Mucosa of rectum (tissue), 2 donors: Measurements from ENCODE around the gene ACOX2.
A peak's percentile ranks its signal among the peaks of the same experiment; 100 is the strongest.

Source experiments
- H3K27ac ChIP-seq, 2 donors: one replicate each; pipeline ENCODE4 v1.7.0; 2013; ENCODE audit warnings: inconsistent platforms in 2 of 2, low read depth in 2 of 2, low read length in 2 of 2
- H3K27me3 ChIP-seq, 2 donors: one replicate each; pipeline ENCODE4 v1.7.0; 2013; ENCODE audit warnings: low read length in 2 of 2; ENCODE audit not compliant: control insufficient read depth in 2 of 2, insufficient read depth in 2 of 2
- H3K36me3 ChIP-seq, 2 donors: one replicate each; pipeline ENCODE4 v1.7.0; 2013; ENCODE audit warnings: low read length in 2 of 2; ENCODE audit not compliant: control insufficient read depth in 2 of 2, insufficient read depth in 2 of 2
- H3K4me1 ChIP-seq, 2 donors: one replicate each; pipeline ENCODE4 v1.7.0; 2013; ENCODE audit warnings: low read length in 2 of 2, mild to moderate bottlenecking in 1 of 2; ENCODE audit not compliant: control insufficient read depth in 2 of 2, insufficient read depth in 2 of 2
- H3K4me3 ChIP-seq, 2 donors: one replicate each; pipeline ENCODE4 v1.7.0; 2013; ENCODE audit warnings: low read length in 2 of 2
- H3K9ac ChIP-seq, 2 donors: one replicate each; pipeline ENCODE4 v1.7.0; 2013; ENCODE audit warnings: low read length in 2 of 2, low read depth in 1 of 2, mild to moderate bottlenecking in 1 of 2
- H3K9me3 ChIP-seq, 2 donors: one replicate each; pipeline ENCODE4 v1.7.0; 2013; ENCODE audit warnings: low read length in 2 of 2; ENCODE audit not compliant: control insufficient read depth in 2 of 2
- donor health status: healthy.
- donor health status: Normal muscosa, but diverticular disease.

Gene ACOX2

DNA sequence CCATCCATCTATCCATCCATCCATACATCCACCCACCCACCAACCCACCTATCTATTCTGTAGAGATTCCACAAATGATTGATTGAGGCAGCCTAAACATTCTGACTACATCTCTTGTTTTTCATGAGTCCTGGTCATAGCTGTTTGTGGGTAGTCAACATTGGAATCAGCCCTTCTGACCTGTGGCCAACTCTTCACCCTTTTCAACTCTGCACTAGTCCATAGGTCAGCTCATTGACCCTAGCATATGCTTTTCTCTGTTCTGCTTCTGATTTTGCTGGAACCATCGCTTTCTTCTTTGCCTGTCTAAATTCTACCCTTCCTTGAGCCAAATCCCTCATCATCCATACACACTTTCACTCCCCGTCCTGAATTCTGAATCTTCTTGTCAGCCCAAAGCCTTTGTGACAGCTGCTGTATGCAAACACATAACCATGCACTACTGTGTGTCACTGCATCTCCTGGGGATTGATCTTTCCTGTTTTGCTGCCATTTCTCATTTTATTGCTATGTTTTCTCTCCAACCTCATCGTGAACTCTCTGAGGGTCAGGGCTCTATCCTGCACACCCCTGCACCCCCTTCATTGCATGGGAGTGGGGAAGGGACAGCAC lies 61.9 kb downstream of the ACOX2 start:
- Histone ChIP-seq H3K27ac (no peak overlapping the region), H3K27me3 (no peaks in the 10 kb centered on the region), H3K4me3 (no peak overlapping the region), H3K36me3 (no peaks in the 10 kb centered on the region), H3K9me3 (no peaks in the 10 kb centered on the region), H3K9ac (no peak overlapping the region), H3K4me1 (peaks cover 20 to 24% of the 10 kb centered on the region in 2 donors)

DNA sequence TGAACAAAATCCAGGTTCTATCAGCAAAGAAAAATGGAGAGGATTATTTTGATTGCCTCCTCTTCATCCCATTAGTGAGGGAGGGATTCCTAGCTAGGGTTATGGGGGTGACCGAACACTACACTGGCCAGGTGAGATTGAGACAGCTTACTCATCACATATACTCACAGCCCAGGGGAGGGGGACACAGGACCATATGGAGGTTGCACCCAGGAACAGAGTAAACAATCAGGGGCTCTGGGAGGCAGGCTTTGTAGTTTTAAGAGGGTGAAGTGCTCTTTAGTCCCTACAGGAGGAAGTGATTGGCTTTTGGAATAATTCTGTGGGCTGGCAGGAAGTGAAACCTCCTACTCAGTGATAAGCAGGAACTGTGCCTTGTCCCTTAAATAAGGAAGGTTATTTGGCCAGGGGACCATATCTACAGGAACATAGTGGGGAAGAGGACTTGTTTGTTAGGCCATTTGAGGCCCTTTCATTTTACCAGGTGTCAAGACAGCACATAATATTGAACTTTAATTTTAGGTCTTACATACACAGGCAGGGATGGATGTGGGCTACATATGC lies 62.6 kb downstream of the ACOX2 start:
- Histone ChIP-seq H3K9me3 (no peaks in the 10 kb centered on the region), H3K4me1 (peaks cover 22 to 24% of the 10 kb centered on the region in 2 donors), H3K9ac (no peak overlapping the region), H3K27me3 (no peaks in the 10 kb centered on the region), H3K4me3 (no peak overlapping the region), H3K36me3 (no peaks in the 10 kb centered on the region), H3K27ac (no peak overlapping the region)

DNA sequence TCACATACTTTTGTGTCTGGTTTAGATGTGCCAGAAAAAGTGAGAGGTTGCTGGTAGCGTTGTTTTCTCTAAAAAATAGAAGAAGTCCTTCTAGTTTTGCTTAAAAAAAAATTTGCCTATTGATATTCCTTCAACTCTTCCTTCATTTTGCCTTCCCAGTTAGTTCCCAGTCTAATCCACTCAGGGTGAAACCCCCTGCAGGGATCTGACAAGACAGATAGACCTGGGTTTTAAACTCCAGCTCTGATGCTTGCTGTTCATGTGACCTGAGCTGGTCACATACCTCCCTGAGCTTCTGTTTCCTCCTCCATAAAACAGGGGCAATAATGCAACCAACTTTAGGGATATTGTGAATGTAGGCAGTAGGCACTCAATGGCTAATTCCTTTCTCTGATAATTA lies 63.7 kb downstream of the ACOX2 start:
- no peak overlapping the region for H3K4me3 ChIP-seq
- no peaks in the 10 kb centered on the region for H3K27me3 ChIP-seq
- no peaks in the 10 kb centered on the region for H3K9me3 ChIP-seq
- no peak overlapping the region for H3K9ac ChIP-seq
- no peak overlapping the region for H3K27ac ChIP-seq
- no peaks in the 10 kb centered on the region for H3K36me3 ChIP-seq
- peaks cover 22 to 24% of the 10 kb centered on the region in 2 donors for H3K4me1 ChIP-seq

DNA sequence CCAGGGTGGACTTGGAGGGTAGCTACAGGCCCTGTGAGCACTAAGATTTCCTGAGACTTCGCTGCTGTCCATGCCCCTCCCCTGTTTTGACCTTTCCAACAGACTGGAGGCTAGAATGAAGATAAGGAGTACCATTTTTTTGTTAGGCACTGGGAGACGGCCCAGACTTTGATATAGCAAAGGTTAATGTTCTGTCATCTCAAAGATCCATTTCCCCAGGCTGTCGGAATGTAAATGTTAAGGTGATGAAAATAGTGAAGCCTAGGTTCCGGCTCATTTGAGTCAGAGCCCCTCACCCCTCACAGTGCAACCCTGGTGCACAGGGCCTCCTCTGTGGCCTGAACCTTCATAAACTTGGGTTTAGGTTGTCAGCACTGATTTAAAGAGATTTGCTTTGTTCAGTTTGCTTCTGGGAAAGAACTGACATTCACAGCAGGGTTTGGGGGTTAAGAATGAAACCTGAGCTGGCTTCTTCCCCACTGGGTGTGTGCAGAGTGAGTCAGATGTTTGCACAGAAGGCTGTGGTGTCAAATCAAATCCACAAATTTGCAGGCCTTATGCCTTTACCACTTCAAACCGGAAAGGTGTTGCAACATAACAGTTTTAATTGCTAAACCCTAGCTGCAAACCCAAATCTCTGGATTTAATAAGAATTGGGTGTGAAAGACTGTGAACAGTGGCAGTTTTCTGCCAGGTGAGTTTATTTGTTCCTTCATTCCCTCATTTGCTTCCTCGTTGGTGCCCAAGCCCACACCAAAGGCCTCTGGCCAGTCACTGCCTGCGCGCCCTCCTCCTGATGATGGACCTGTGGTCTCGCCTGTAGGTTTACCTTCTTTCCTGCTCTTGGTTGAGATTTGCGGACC lies 65.7 kb downstream of the ACOX2 start:
- H3K9ac ChIP-seq = peak overlapping the region in 1 of 2 donors; percentile 17
- peak overlapping the region; percentile 18 to 20 for H3K4me3 ChIP-seq
- no peaks in the 10 kb centered on the region for H3K9me3 ChIP-seq
- H3K36me3 ChIP-seq = no peaks in the 10 kb centered on the region
- peaks cover 22 to 24% of the 10 kb centered on the region in 2 donors for H3K4me1 ChIP-seq
- H3K27me3 ChIP-seq = no peaks in the 10 kb centered on the region
- H3K27ac ChIP-seq = peak overlapping the region; percentile 81 to 84

DNA sequence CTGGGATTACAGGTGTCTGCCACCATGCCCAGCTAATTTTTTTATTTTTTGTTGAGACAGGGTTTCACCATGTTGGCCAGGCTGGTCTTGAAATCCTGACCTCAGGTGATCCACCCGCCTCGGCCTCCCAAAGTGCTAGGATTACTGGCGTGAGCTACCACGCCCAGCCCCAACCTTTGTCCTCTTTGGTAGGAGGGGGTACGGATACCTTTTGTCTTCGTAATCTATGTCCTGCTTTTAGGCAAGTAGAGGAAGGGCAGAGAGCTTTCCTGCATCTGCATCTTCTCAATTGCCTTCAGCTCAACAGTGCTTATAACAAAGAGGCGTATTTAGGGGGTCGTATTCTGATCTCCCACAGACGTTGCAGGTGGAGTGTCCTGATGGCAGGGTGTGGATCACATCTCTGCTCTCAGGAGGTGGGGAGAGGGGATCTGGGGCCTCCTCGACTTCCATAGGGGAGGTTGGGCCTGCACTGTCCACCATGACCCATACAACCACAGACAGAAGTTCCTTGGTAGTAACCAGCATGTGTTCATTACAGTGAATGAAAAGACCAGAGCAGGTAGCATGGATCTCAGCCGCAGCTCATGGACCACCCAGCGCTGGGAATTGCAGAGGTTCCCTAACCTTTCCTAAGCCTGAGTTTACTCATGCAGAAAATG lies 66.5 kb downstream of the ACOX2 start:
- Histone ChIP-seq H3K9ac (peak overlapping the region in 1 of 2 donors; percentile 17), H3K27me3 (no peaks in the 10 kb centered on the region)

DNA sequence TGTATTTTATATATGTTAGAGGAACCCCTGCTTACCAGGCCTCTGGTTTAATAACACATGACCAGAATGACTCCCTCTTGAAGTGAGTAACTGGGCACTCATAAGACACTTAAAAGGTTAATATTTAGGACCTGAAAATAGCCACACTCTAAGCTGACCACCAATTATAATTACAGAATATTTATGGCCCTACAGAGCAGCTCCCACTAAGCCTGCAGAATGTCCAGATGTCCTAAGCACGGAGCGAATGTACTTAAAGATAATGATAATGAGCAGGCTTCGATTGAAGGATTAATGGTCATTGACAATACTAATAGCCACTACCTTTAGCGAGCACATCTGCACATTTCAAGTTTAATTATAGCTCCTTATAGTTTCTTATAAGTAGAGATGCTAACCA lies 67.9 kb downstream of the ACOX2 start:
- H3K27ac ChIP-seq = no peak overlapping the region
- no peak overlapping the region for H3K9ac ChIP-seq
- H3K9me3 ChIP-seq = no peaks in the 10 kb centered on the region
- no peaks in the 10 kb centered on the region for H3K36me3 ChIP-seq
- H3K4me3 ChIP-seq = no peak overlapping the region
- H3K27me3 ChIP-seq = no peaks in the 10 kb centered on the region
- peaks cover 20 to 22% of the 10 kb centered on the region in 2 donors for H3K4me1 ChIP-seq

More for the DNA sequence above, 66.5 kb downstream of the ACOX2 start:
- peak overlapping the region; percentile 81 to 84 for H3K27ac ChIP-seq
- peak overlapping the region in 1 of 2 donors; percentile 18 for H3K4me3 ChIP-seq
- H3K4me1 ChIP-seq = peaks cover 22 to 24% of the 10 kb centered on the region in 2 donors
- no peaks in the 10 kb centered on the region for H3K36me3 ChIP-seq
- H3K9me3 ChIP-seq = no peaks in the 10 kb centered on the region

DNA sequence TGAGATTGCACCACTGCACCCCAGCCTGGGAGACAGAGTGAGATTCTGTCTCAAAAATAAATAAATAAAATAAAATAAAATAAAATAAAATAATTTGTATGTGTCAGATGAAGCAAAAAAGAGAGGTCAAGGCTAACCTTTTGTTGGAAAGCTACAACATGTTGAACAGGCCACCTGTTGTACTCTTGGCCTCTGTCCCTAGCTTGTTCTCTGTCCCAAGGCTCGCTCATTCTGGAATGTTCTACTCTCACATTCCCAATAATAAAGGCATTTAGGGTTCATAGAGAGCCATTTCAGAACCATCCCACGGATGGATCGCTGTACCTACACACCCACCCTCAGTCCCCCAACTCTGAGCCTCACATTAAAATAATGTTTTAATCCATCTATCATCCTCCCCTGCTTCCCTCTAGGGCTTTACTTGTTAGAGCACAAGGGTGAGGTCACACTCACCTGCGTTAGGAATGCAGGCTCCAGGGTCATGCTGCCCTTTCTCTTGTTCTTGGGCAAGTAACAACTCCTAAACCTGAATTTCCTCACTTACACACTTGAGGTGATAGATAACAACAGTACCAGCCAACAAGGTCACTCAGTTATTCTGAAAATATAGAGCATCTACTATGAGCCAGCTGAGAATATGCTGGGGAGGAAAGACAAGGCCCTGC lies 70.0 kb downstream of the ACOX2 start:
- Histone ChIP-seq H3K27ac (no peak overlapping the region), H3K4me3 (no peak overlapping the region), H3K36me3 (no peaks in the 10 kb centered on the region), H3K27me3 (no peaks in the 10 kb centered on the region), H3K4me1 (peaks cover 21 to 24% of the 10 kb centered on the region in 2 donors), H3K9me3 (no peaks in the 10 kb centered on the region), H3K9ac (no peak overlapping the region)

DNA sequence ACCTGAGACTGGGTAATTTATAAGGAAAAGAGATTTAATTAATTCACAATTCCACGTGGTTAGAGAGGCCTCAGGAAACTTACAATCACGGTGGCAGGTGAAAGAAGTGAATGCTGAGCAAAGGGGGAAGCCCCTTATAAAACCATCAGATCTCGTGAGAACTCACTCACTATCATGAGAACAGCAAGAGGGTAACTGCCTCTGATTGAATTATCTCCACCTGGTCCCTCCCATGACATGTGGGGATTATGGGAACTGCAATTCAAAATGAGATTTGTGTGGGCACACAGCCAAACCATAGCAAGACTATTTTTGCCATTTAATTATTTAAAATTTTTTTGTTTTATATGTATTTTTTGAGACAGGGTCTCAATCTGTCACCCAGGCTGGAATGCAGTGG lies 72.1 kb downstream of the ACOX2 start:
- Histone ChIP-seq H3K27ac (no peak overlapping the region), H3K9ac (no peak overlapping the region), H3K4me3 (no peak overlapping the region), H3K36me3 (no peaks in the 10 kb centered on the region), H3K27me3 (no peaks in the 10 kb centered on the region), H3K9me3 (no peaks in the 10 kb centered on the region), H3K4me1 (peaks cover 3 to 7% of the 10 kb centered on the region in 2 donors)

DNA sequence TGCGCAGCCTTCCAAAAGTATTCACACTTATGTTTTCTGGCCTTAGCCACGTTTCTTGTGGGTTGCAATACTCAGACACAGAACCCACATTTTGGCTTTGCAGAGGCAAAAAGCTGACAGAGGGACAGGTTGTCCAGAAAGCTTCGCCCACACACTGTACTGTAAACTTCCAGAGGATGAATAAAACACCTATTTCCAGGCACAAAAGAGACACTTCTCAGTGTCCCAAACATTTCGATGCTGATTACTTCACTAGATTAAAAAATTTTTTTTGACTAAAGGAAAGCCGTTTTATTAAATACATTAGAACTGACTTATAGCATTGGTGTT lies 73.1 kb downstream of the ACOX2 start:
- H3K4me3 ChIP-seq = peak overlapping the region; percentile 43 to 60
- no peaks in the 10 kb centered on the region for H3K27me3 ChIP-seq
- H3K9me3 ChIP-seq = no peaks in the 10 kb centered on the region
- H3K9ac ChIP-seq = no peak overlapping the region
- no peak overlapping the region for H3K27ac ChIP-seq
- H3K4me1 ChIP-seq = peaks cover 3 to 7% of the 10 kb centered on the region in 2 donors
- H3K36me3 ChIP-seq = no peaks in the 10 kb centered on the region
